ENCODE results near the gene TPT1. TPM values are rescaled to one million over a fixed set of nuclear protein-coding genes. Genes with fewer than 3 reads are reported as not detected.
"Not testable (repeated sequence)": the region's sequence is repeated elsewhere in the genome, so short reads cannot be mapped to it uniquely, and the experiment has no call there.

TPT1 gene
- total RNA-seq, 1 experiment from 2014 or later = 1,431 TPM

GRCh38 chr13:45367358-45367757 lies 26.4 kb upstream of the TPT1 start:
- DNase-seq (ENCODE audit: low read depth) = peak; percentile 93

GRCh38 chr13:45365558-45365885 lies 24.5 kb upstream of the TPT1 start:
- DNase-seq (ENCODE audit: low read depth) = no peak

- no peak for DNase-seq (ENCODE audit: low read depth)
These were observed 24.0 kb upstream of the TPT1 start for GRCh38 chr13:45364876-45365557.

- no peak for DNase-seq (ENCODE audit: low read depth)
These were observed 22.0 kb upstream of the TPT1 start for GRCh38 chr13:45362939-45363338.

- peak; percentile 60 for DNase-seq (ENCODE audit: low read depth)
These were observed 20.7 kb upstream of the TPT1 start for GRCh38 chr13:45361596-45362206.

- no peak for DNase-seq (ENCODE audit: low read depth)
These were observed 16.1 kb upstream of the TPT1 start for GRCh38 chr13:45356966-45357672.

- DNase-seq (ENCODE audit: low read depth) = no peak
These were observed 12.9 kb upstream of the TPT1 start for GRCh38 chr13:45353895-45354294.

GRCh38 chr13:45352031-45352430 lies 11.0 kb upstream of the TPT1 start:
- no peak for DNase-seq (ENCODE audit: low read depth)

GRCh38 chr13:45350152-45350551 lies 9.2 kb upstream of the TPT1 start:
- DNase-seq (ENCODE audit: low read depth) = no peak

- DNase-seq (ENCODE audit: low read depth) = no peak
These were observed 8.5 kb upstream of the TPT1 start for GRCh38 chr13:45349438-45349837.

GRCh38 chr13:45344064-45344463 lies 3.1 kb upstream of the TPT1 start:
- DNase-seq (ENCODE audit: low read depth) = not testable (repeated sequence)

- not testable (repeated sequence) for DNase-seq (ENCODE audit: low read depth)
These were observed 2.1 kb upstream of the TPT1 start for GRCh38 chr13:45343102-45343501.

- not testable (repeated sequence) for DNase-seq (ENCODE audit: low read depth)
These were observed 1.7 kb upstream of the TPT1 start for GRCh38 chr13:45342668-45343067.

GRCh38 chr13:45341799-45342500 lies 967 bp upstream of the TPT1 start:
- DNase-seq (ENCODE audit: low read depth) = no peak

GRCh38 chr13:45340422-45341033 lies 455 bp downstream of the TPT1 start:
- peak; percentile 82 for DNase-seq (ENCODE audit: low read depth)

GRCh38 chr13:45339867-45340266 lies 1.1 kb downstream of the TPT1 start:
- no peak for DNase-seq (ENCODE audit: low read depth)

GRCh38 chr13:45339399-45339798 lies 1.6 kb downstream of the TPT1 start:
- no peak for DNase-seq (ENCODE audit: low read depth)

GRCh38 chr13:45337803-45338202 lies 3.2 kb downstream of the TPT1 start:
- no peak for DNase-seq (ENCODE audit: low read depth)

- no peak for DNase-seq (ENCODE audit: low read depth)
These were observed 3.6 kb downstream of the TPT1 start for GRCh38 chr13:45337395-45337794.

- no peak for DNase-seq (ENCODE audit: low read depth)
These were observed 4.8 kb downstream of the TPT1 start for GRCh38 chr13:45336025-45336800.

- no peak for DNase-seq (ENCODE audit: low read depth)
These were observed 5.5 kb downstream of the TPT1 start for GRCh38 chr13:45335397-45336024.

All from Daoy (cell line).